ENCODE data around the gene ALDH8A1.

DNA sequence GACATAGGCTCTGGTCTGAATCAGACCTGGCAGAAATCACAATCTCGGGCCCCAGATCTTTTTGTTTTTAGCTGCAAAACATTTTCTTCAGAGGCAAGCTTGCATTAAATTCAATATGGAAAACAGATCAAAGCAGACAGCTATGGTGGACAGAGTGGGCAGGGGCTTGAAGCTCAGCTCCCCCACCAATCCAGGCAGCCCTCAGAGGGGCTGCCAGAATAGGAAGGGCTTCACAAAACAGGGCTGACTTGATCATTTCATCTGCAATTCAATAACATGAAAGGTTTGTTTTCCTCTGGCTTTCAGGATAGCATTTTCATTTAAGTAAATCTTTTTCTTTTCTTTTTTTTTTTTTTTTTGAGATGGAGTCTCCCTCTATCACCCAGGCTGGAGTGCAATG is 49.2 kb upstream of the ALDH8A1 start:
- TF ChIP-seq EP300 (IDR thresholded peaks at IDR 0.05), result no peak
- TF ChIP-seq, protein P1, sequence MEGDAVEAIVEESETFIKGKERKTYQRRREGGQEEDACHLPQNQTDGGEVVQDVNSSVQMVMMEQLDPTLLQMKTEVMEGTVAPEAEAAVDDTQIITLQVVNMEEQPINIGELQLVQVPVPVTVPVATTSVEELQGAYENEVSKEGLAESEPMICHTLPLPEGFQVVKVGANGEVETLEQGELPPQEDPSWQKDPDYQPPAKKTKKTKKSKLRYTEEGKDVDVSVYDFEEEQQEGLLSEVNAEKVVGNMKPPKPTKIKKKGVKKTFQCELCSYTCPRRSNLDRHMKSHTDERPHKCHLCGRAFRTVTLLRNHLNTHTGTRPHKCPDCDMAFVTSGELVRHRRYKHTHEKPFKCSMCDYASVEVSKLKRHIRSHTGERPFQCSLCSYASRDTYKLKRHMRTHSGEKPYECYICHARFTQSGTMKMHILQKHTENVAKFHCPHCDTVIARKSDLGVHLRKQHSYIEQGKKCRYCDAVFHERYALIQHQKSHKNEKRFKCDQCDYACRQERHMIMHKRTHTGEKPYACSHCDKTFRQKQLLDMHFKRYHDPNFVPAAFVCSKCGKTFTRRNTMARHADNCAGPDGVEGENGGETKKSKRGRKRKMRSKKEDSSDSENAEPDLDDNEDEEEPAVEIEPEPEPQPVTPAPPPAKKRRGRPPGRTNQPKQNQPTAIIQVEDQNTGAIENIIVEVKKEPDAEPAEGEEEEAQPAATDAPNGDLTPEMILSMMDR (IDR thresholded peaks at IDR 0.05), result no peak
